ENCODE data around the gene DNAJC25. TPM values are rescaled to one million over a fixed set of nuclear protein-coding genes. Genes with fewer than 3 reads are reported as not detected.

DNAJC25 gene
- total RNA-seq, 4 donors from 2014 or later, result 10.1 to 19.4 (median 15.3) TPM

DNA sequence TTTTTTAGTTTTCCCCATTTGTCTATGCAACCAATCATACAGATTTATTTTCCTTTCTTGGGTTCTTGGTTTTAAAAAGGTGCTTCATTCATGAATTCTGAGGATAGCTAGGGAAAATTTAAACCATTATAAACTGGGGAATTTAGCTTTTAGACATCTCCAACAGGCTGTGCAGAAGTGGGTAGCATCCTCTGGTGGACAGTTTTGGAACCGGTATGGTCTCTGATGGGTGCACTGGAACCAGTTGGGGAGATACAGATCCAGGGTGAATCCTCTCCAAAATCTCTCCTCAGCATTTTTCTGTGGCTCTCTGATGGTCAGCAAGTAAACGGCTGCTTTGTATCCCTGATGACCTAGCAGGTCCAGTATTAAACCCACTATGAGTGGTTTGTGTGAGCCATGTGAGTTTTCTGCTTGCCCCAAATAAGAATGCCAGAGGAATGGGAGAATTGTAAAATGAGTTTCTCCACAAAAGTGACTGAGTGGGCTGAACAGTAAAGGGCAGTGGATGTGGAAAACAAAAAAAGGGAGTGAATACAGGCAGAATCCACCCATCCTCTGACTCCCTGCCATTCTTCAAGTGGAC, 9.1 kb upstream of the DNAJC25 start:
- DNase-seq, result peak; percentile 33
- Histone ChIP-seq H3K4me3 (no peak overlapping the region), H3K27me3 (peaks cover 3% of the 10 kb centered on the region), H3K36me3 (no peaks in the 10 kb centered on the region), H3K9me3 (no peaks in the 10 kb centered on the region), H3K27ac (no peak overlapping the region), H3K4me1 (no peaks in the 10 kb centered on the region)
- intact Hi-C loops (cut with DNase I; ENCODE audit: low total_unique reads) (no loop called here), in situ Hi-C loops (cut with MboI; ENCODE audit: low pct_ligation_motif_present in 1 of 4, low pct_unique_long_range_greater_than_20kb in 1 of 4, low sequenced_read_pairs in 3 of 4) (loop anchor here in 1 of 4 donors (25.0 kb wide), 1 partner anchor 440 kb away; no protein-coding TSS in a partner anchor)
- WGBS, 2 donors (ENCODE audit: low coverage in 1 of 2), result 20 to 32% methylated on average over 1 to 2 of the region's 2 CpGs
- TF ChIP-seq POLR2AphosphoS5 (IDR thresholded peaks at IDR 0.05), result no peak
- TF ChIP-seq, protein P1, sequence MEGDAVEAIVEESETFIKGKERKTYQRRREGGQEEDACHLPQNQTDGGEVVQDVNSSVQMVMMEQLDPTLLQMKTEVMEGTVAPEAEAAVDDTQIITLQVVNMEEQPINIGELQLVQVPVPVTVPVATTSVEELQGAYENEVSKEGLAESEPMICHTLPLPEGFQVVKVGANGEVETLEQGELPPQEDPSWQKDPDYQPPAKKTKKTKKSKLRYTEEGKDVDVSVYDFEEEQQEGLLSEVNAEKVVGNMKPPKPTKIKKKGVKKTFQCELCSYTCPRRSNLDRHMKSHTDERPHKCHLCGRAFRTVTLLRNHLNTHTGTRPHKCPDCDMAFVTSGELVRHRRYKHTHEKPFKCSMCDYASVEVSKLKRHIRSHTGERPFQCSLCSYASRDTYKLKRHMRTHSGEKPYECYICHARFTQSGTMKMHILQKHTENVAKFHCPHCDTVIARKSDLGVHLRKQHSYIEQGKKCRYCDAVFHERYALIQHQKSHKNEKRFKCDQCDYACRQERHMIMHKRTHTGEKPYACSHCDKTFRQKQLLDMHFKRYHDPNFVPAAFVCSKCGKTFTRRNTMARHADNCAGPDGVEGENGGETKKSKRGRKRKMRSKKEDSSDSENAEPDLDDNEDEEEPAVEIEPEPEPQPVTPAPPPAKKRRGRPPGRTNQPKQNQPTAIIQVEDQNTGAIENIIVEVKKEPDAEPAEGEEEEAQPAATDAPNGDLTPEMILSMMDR (IDR thresholded peaks at IDR 0.05), result peak; percentile 61 to 76 (median 65)

DNA sequence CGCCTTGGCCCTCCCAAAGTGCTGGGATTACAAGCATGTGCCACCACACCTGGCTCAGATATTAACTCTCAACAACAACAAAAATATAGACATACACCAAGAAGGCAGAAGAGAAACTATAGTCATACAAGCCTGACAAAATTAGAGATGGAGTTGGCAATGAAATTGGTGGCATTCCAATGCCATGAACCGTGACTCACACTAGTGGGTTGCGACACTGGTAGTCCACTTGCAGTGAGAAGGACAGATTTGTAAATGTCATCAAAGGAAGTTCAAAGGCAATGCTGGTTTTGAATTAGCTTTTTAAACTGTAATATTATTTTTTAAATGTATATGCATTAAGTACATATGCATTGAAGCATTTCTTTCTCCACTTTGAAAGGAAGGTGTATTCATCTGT, 8.5 kb upstream of the DNAJC25 start:
- TF ChIP-seq EP300 (IDR thresholded peaks at IDR 0.05; ENCODE audit: low read depth) (no peak), POLR2A (IDR thresholded peaks at IDR 0.05) (no peak), POLR2AphosphoS5 (IDR thresholded peaks at IDR 0.05) (no peak)
- Histone ChIP-seq H3K9me3 (no peaks in the 10 kb centered on the region), H3K4me1 (no peaks in the 10 kb centered on the region), H3K27me3 (peaks cover 3% of the 10 kb centered on the region), H3K27ac (no peak overlapping the region), H3K4me3 (no peak overlapping the region), H3K36me3 (no peaks in the 10 kb centered on the region)
- 61 to 76% methylated on average over 3 of the region's 3 CpGs for WGBS, 2 donors (ENCODE audit: low coverage in 1 of 2)
- no peak for DNase-seq
- intact Hi-C loops (cut with DNase I; ENCODE audit: low total_unique reads) (no loop called here), in situ Hi-C loops (cut with MboI; ENCODE audit: low pct_ligation_motif_present in 1 of 4, low pct_unique_long_range_greater_than_20kb in 1 of 4, low sequenced_read_pairs in 3 of 4) (loop anchor here in 1 of 4 donors (25.0 kb wide), 1 partner anchor 440 kb away; no protein-coding TSS in a partner anchor)

DNA sequence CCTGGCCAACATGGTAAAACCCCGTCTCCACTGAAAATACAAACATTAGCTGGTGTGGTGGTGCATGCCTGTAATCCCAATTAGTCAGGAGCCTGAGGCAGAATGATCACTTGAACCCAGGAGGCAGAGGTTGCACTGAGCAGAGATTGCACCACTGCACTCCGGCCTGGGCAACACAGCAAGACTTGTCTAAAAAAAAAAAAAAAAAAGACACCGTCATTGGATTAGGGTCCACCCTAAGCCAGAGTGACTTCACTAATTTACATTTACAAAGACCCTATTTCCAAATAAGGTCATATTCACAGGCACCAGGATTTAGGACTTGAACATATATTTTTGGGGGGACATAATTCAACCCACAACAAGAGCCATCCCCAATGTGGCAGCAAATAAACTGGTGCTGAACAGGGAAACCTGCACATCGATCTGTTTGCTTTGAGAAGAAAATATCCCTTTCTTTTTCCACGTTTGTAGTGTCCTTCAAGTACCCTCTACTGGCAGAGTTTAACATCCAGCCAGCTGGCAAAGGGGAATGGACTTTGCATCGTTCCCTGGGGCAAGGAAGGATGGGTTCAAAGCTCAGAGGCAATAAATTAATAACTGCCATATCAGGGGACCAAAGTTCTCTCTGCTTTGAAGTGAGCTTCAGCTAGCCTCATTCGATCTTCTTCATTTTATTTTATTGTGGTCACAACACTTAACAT, 3.7 kb upstream of the DNAJC25 start:
- intact Hi-C loops (cut with DNase I; ENCODE audit: low total_unique reads) (no loop called here), in situ Hi-C loops (cut with MboI; ENCODE audit: low pct_ligation_motif_present in 1 of 4, low pct_unique_long_range_greater_than_20kb in 1 of 4, low sequenced_read_pairs in 3 of 4) (loop anchor here in 1 of 4 donors (25.0 kb wide), 1 partner anchor 735 kb away; no protein-coding TSS in a partner anchor)
- TF ChIP-seq POLR2AphosphoS5 (IDR thresholded peaks at IDR 0.05) (peak in 2 of 3 donors; percentile 15 to 47), POLR2A (IDR thresholded peaks at IDR 0.05) (no peak), EP300 (IDR thresholded peaks at IDR 0.05; ENCODE audit: low read depth) (no peak)
- Histone ChIP-seq H3K9me3 (no peaks in the 10 kb centered on the region), H3K27ac (peak overlapping the region in 1 of 4 donors; percentile 31), H3K4me1 (peaks cover 6 to 19% (median 10%) of the 10 kb centered on the region in 4 donors), H3K27me3 (no peaks in the 10 kb centered on the region), H3K4me3 (no peak overlapping the region), H3K36me3 (no peaks in the 10 kb centered on the region)
- 54 to 62% methylated on average over 3 to 7 of the region's 7 CpGs for WGBS, 2 donors (ENCODE audit: low coverage in 1 of 2)
- peak; percentile 46 for DNase-seq

DNA sequence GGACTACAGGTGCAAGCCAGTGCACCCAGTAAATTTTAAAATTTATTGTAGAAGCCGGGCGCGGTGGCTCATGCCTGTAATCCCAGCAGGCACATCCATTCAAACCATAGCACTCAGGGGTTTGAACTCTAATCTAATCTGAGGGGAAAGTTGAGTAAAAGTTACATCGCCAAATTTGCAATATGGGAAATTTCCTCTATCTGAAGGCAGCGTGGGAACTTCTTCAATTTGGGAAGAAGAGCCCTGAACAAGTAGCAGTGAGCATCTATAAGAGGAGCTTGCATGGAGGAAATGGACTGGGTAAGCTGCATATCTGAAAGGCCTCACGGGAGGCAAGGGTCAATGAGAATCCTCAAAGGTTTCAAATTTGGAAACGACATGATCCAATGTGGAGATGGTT, 2.7 kb upstream of the DNAJC25 start:
- Histone ChIP-seq H3K4me3 (no peak overlapping the region), H3K4me1 (peaks cover 12 to 29% (median 20%) of the 10 kb centered on the region in 4 donors), H3K36me3 (no peaks in the 10 kb centered on the region), H3K27ac (no peak overlapping the region), H3K9me3 (no peaks in the 10 kb centered on the region), H3K27me3 (no peaks in the 10 kb centered on the region)
- in situ Hi-C loops (cut with MboI; ENCODE audit: low pct_ligation_motif_present in 1 of 4, low pct_unique_long_range_greater_than_20kb in 1 of 4, low sequenced_read_pairs in 3 of 4) (loop anchor here in 1 of 4 donors (25.0 kb wide), 1 partner anchor 734 kb away; no protein-coding TSS in a partner anchor), intact Hi-C loops (cut with DNase I; ENCODE audit: low total_unique reads) (no loop called here)
- no peak for DNase-seq
- TF ChIP-seq POLR2A (IDR thresholded peaks at IDR 0.05), result no peak
- no peak for TF ChIP-seq EP300 (IDR thresholded peaks at IDR 0.05; ENCODE audit: low read depth)
- TF ChIP-seq POLR2AphosphoS5 (IDR thresholded peaks at IDR 0.05), result no peak
- TF ChIP-seq, protein P1 (IDR thresholded peaks at IDR 0.05), result no peak
- 92 to 98% methylated on average over 6 to 7 of the region's 7 CpGs for WGBS, 2 donors (ENCODE audit: low coverage in 1 of 2)
